ENCODE measurements around the gene MRPL43.

- TF ChIP-seq CTCF (IDR thresholded peaks at IDR 0.05; ENCODE audit: extremely low read depth in 1 of 2, insufficient read depth in 1 of 2, low read depth in 1 of 2, low read length in 2 of 2), result no peak
- TF ChIP-seq POLR2A (IDR thresholded peaks at IDR 0.05; ENCODE audit: low read depth, low read length), result no peak
Observed at GRCh38 chr10:100948916-100949315, 38.4 kb downstream of the MRPL43 start.
